H1 (cell line): ENCODE data around the gene CRAT. TPM values are rescaled to one million over a fixed set of nuclear protein-coding genes. Genes with fewer than 3 reads are reported as not detected.

ENCODE experiments used
- CTCF ChIA-PET: fragments of 300-600 bp; sonication (Branson Sonifier 250); formaldehyde crosslinking; loops from one replicate; lab custom pipeline; 2021; ENCODE audit not compliant: partially characterized antibody; lab: Charles Lee
- POLR2A ChIA-PET: fragments of 300-600 bp; sonication (Branson Sonifier 250); formaldehyde crosslinking; loops from one replicate; lab custom pipeline; 2021; ENCODE audit warnings: inconsistent platforms; ENCODE audit not compliant: partially characterized antibody; lab: Charles Lee
- DNase-seq, 2 experiments: peaks; one replicate each; pipeline versions ENCODE4 v3.0.0 to v3.0.0-alpha.2; 2010 to 2022; ENCODE audit warnings: low spot score in 2 of 2, low read depth in 1 of 2, mixed read lengths in 1 of 2
- FAIRE-seq: peaks from 2 replicates; lab custom pipeline; 2011; peaks lifted over from hg19 to GRCh38; lab: Jason Lieb, UNC
- H2AFZ ChIP-seq: 2 replicates; pipeline ENCODE4 v1.8.1; 2012; ENCODE audit warnings: low read length, inconsistent platforms
- H2AK5ac ChIP-seq: 2 replicates; pipeline ENCODE4 v1.6.1; 2013; ENCODE audit warnings: low read depth, low read length
- H2BK120ac ChIP-seq: replicated peaks from 2 replicates; pipeline ENCODE3; 2013; ENCODE audit warnings: low read depth, low read length, inconsistent platforms
- H2BK12ac ChIP-seq: 2 replicates; pipeline ENCODE4 v1.6.1; 2013; ENCODE audit warnings: low read depth, low read length
- H2BK15ac ChIP-seq: 2 replicates; pipeline ENCODE4 v1.6.1; 2013; ENCODE audit warnings: low read length
- H2BK20ac ChIP-seq: 2 replicates; pipeline ENCODE4 v1.6.1; 2013; ENCODE audit warnings: low read length
- H2BK5ac ChIP-seq: 2 replicates; pipeline ENCODE4 v1.6.1; 2013; ENCODE audit warnings: low read depth, low read length
- H3K14ac ChIP-seq: 2 replicates; pipeline ENCODE4 v1.6.1; 2013; ENCODE audit warnings: inconsistent platforms; ENCODE audit not compliant: insufficient read length
- H3K18ac ChIP-seq: 2 replicates; pipeline ENCODE4 v1.6.1; 2013; ENCODE audit warnings: low read length; ENCODE audit errors: extremely low read depth
- H3K23ac ChIP-seq: 2 replicates; pipeline ENCODE4 v1.6.1; 2013; ENCODE audit warnings: inconsistent platforms; ENCODE audit not compliant: insufficient read length
- H3K23me2 ChIP-seq: 2 replicates; pipeline ENCODE4 v1.6.1; 2013; ENCODE audit warnings: low read depth, low read length
- H3K27ac ChIP-seq: 2 replicates; pipeline ENCODE4 v1.6.1; 2011; ENCODE audit warnings: low read depth, low read length, inconsistent platforms
- H3K27me3 ChIP-seq, 4 experiments: replicated peaks in 1 of 4; 1 replicate in 1 of 4; 2 replicates in 3 of 4; pipeline versions ENCODE4 v1.6.1 to v1.8.1; 2011 to 2013; ENCODE audit warnings: low read length in 3 of 4, mild to moderate bottlenecking in 3 of 4, inconsistent platforms in 2 of 4, mixed read lengths in 2 of 4, moderate library complexity in 1 of 4; ENCODE audit not compliant: control insufficient read depth in 3 of 4, insufficient read depth in 3 of 4; ENCODE audit errors: extremely low read depth in 1 of 4
- H3K36me3 ChIP-seq, 4 experiments: 2 replicates each; pipeline versions ENCODE4 v1.6.1 to v1.8.1; 2011 to 2013; ENCODE audit warnings: mild to moderate bottlenecking in 4 of 4, low read length in 3 of 4, moderate library complexity in 2 of 4, control low read depth in 1 of 4, inconsistent platforms in 1 of 4; ENCODE audit not compliant: insufficient read depth in 4 of 4, control insufficient read depth in 2 of 4
- H3K4ac ChIP-seq: replicated peaks from 2 replicates; pipeline ENCODE3; 2013; ENCODE audit warnings: low read length, low read depth, mixed read lengths, inconsistent platforms; ENCODE audit not compliant: insufficient read length
- H3K4me1 ChIP-seq, 4 experiments: replicated peaks in 1 of 4; 1 replicate in 1 of 4; 2 replicates in 3 of 4; pipeline versions ENCODE4 v1.6.1 to v1.8.1; 2011 to 2013; ENCODE audit warnings: low read length in 3 of 4, inconsistent platforms in 2 of 4, mixed read lengths in 1 of 4; ENCODE audit not compliant: insufficient read depth in 4 of 4, control insufficient read depth in 3 of 4
- H3K4me2 ChIP-seq, 2 experiments: 2 replicates each; pipeline versions ENCODE4 v1.6.1 to v1.8.1; 2011 to 2013; ENCODE audit warnings: low read depth in 2 of 2, low read length in 2 of 2, control low read depth in 1 of 2, inconsistent platforms in 1 of 2, mild to moderate bottlenecking in 1 of 2; ENCODE audit not compliant: insufficient read depth in 1 of 2
- H3K4me3 ChIP-seq, 4 experiments: fragments of 200-600, 300-600 bp in 1 of 4; sonication (generic), shearing (Covaris generic), sonication (Bioruptor Twin) in 1 of 4; 2 replicates each; pipeline versions ENCODE4 v1.5.1 to v1.8.1; 2011 to 2016; ENCODE audit warnings: low read length in 4 of 4, low read depth in 3 of 4, control low read depth in 2 of 4, inconsistent platforms in 2 of 4, mild to moderate bottlenecking in 2 of 4, mixed read lengths in 1 of 4, moderate library complexity in 1 of 4; ENCODE audit not compliant: insufficient read depth in 2 of 4; ENCODE audit errors: extremely low read depth in 1 of 4
- H3K56ac ChIP-seq: replicated peaks from 2 replicates; pipeline ENCODE3; 2013; ENCODE audit warnings: low read depth, mild to moderate bottlenecking, mixed read lengths, low read length, inconsistent platforms; ENCODE audit not compliant: insufficient read length
- H3K79me1 ChIP-seq: 2 replicates; pipeline ENCODE4 v1.6.1; 2013; ENCODE audit warnings: low read depth, low read length, control low read depth
- H3K79me2 ChIP-seq, 2 experiments: 2 replicates each; pipeline versions ENCODE4 v1.6.1 to v1.8.1; 2012 to 2013; ENCODE audit warnings: low read length in 2 of 2, mild to moderate bottlenecking in 2 of 2, inconsistent platforms in 1 of 2; ENCODE audit not compliant: insufficient read depth in 2 of 2, control insufficient read depth in 1 of 2
- H3K9ac ChIP-seq, 4 experiments: replicated peaks in 1 of 4; 1 replicate in 1 of 4; 2 replicates in 3 of 4; pipeline versions ENCODE4 v1.6.1 to v1.8.1; 2011 to 2013; ENCODE audit warnings: low read depth in 3 of 4, low read length in 3 of 4, control low read depth in 2 of 4, mild to moderate bottlenecking in 2 of 4, moderate library complexity in 2 of 4, inconsistent platforms in 1 of 4; ENCODE audit errors: extremely low read depth in 1 of 4
- H3K9me3 ChIP-seq, 2 experiments: 2 replicates each; pipeline versions ENCODE4 v1.6.1 to v1.8.1; 2012 to 2013; ENCODE audit warnings: mild to moderate bottlenecking in 2 of 2, moderate library complexity in 2 of 2, control low read depth in 1 of 2, inconsistent platforms in 1 of 2, low read depth in 1 of 2, low read length in 1 of 2, mixed read lengths in 1 of 2; ENCODE audit not compliant: insufficient read depth in 2 of 2
- H4K20me1 ChIP-seq, 2 experiments: replicated peaks in 1 of 2; 2 replicates each; pipeline versions ENCODE3 to v1.8.1; 2011 to 2013; ENCODE audit warnings: inconsistent platforms in 2 of 2, low read length in 2 of 2, mild to moderate bottlenecking in 1 of 2; ENCODE audit not compliant: insufficient read depth in 2 of 2, control insufficient read depth in 1 of 2
- H4K5ac ChIP-seq: 2 replicates; pipeline ENCODE4 v1.6.1; 2013; ENCODE audit warnings: low read length, low read depth, mixed read lengths, inconsistent platforms; ENCODE audit not compliant: insufficient read length
- H4K8ac ChIP-seq: 2 replicates; pipeline ENCODE4 v1.8.0; 2013; ENCODE audit warnings: mild to moderate bottlenecking, moderate library complexity, low read length, inconsistent platforms; ENCODE audit not compliant: insufficient read depth; ENCODE audit errors: extremely low read depth
- H4K91ac ChIP-seq: replicated peaks from 2 replicates; pipeline ENCODE3; 2013; ENCODE audit warnings: low read length, mixed read lengths, inconsistent platforms; ENCODE audit not compliant: insufficient read length
- EGR1 ChIP-seq: IDR thresholded peaks from 2 replicates; pipeline ENCODE4 v1.6.1; 2011; ENCODE audit warnings: low read depth, low read length, borderline replicate concordance
- HDAC2 ChIP-seq, 2 experiments: fragments of 300-600 bp in 1 of 2; sonication (generic) in 1 of 2; IDR thresholded peaks; 2 replicates each; pipeline ENCODE4 v1.6.1; 2011 to 2012; ENCODE audit warnings: low read depth in 2 of 2, low read length in 2 of 2, mild to moderate bottlenecking in 2 of 2, moderate library complexity in 2 of 2, borderline replicate concordance in 1 of 2, inconsistent platforms in 1 of 2
- KDM5A ChIP-seq: fragments of 200-600 bp; IDR thresholded peaks from 2 replicates; pipeline ENCODE4 v1.7.1; 2012; ENCODE audit warnings: mild to moderate bottlenecking, low read length, inconsistent platforms, mixed read lengths
- RAD21 ChIP-seq, 2 experiments: IDR thresholded peaks in 1 of 2; conservative IDR thresholded peaks in 1 of 2; 2 replicates each; pipeline ENCODE4 v1.6.1; 2011; ENCODE audit warnings: low read depth in 2 of 2, low read length in 2 of 2, improper control_type of control experiment in 1 of 2, inconsistent platforms in 1 of 2, mild to moderate bottlenecking in 1 of 2, moderate library complexity in 1 of 2
- SP1 ChIP-seq: IDR thresholded peaks from 2 replicates; pipeline ENCODE4 v1.6.1; 2011; ENCODE audit warnings: low read depth, low read length
- TEAD4 ChIP-seq: IDR thresholded peaks from 2 replicates; pipeline ENCODE4 v1.6.1; 2012; ENCODE audit warnings: low read depth, low read length, inconsistent platforms, mixed read lengths
- WGBS, 2 experiments: shearing (Covaris generic) in 1 of 2; methylation state at CpG; one replicate each; pipeline versions ENCODE4 v1.1.6 to v1.1.7; 2013 to 2015; ENCODE audit warnings: low lambda C conversion rate in 2 of 2, mixed read lengths in 2 of 2, inconsistent platforms in 1 of 2, low coverage in 1 of 2, missing lambda C conversion rate in 1 of 2; ENCODE audit not compliant: insufficient replicate concordance in 2 of 2, insufficient coverage in 1 of 2, insufficient read length in 1 of 2; ENCODE audit errors: extremely low coverage in 1 of 2, missing lambda C conversion rate in 1 of 2; 5-methylcytosine and 5-hydroxymethylcytosine counted together
- polyA plus RNA-seq, 7 experiments: library from polyadenylated mRNA; depleted of rRNA in 3 of 7; stranded (reverse) in 5 of 7; unstranded in 2 of 7; fragments of >200 nt in 5 of 7; fragments of 200-250 nt in 2 of 7; gene quantifications; 1 replicate in 5 of 7; 2 replicates in 1 of 7; 4 replicates in 1 of 7; pipeline versions ENCODE4 v1.2.1 to v1.2.3, GENCODE V29; 2011 to 2013; ENCODE audit warnings: missing spikeins in 2 of 7, mixed read lengths in 2 of 7
- total RNA-seq: library from RNA; stranded (reverse); fragmentation: NEBNext Ultra II Directional; extraction: Animal tissue kit (Norgen Biotek cat#: 25700); gene quantifications from 2 replicates; pipeline ENCODE4 v1.2.1, GENCODE V29; 2021

Gene CRAT
- total and polyA plus RNA-seq, 2 of the 8 experiments (the other 6 are each of a cell fraction or from before 2014, with no cell fraction given) = 8.2 to 17.3 TPM

DNA sequence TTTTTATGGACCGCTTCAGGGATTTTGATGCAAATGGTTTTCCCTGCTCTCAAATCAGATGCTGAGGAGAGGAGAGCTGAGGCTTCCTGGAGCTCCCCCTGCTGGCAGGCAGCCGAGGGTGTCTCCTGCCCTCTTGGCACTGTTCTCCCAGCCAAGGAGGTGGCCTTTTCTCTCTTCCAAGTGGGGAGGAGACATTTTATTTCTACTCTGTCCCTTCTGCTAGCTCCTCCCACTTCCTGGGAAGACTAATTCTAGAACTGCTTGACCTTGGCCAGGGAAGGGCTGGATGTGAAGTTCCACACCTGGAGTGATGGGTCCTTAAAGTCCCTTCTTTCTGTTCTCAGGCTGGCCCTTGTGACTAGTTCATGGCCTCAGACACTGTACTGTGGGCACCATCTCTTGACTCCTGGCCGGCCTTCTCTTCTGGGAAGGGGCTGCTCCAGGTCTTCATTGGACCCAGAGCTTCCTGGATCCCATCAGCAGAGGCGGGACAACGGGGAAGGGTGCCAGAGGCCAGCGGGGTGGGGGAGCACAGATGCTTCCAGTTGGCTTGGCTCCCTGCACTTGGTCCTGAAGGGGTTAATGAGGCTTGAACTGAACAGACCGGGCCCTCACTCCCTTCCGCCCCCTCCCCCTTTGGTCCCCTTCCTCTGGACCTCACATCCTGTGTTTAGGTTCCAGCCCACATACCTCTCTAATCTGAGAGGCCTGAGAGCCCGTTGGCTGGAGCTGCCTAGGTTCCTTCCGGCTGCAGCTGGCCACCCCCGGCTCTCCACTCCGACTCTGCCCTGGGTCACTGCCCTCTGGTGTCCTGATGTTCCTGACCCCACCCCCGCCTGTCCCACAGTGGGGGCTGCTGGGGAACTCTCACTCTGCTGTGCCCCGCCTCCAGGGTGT is 32.7 kb upstream of the CRAT start:
- H2AK5ac ChIP-seq = no peak overlapping the region
- peak overlapping the region; percentile 43; the same call in 1 of the 2 replicates for H3K27ac ChIP-seq
- 52% methylated on average over 9 of the region's 14 CpGs; no CpG with 5 or more reads in 1 of the 2 experiments for WGBS, 2 experiments
- H2BK12ac ChIP-seq = peak overlapping the region; percentile 18; the same call in 1 of the 2 replicates
- no peak overlapping the region for H2BK20ac ChIP-seq
- FAIRE-seq = peak; percentile 13
- H3K4me1 ChIP-seq = peaks cover 37 to 58% (median 49%) of the 10 kb centered on the region in 4 experiments
- no peak overlapping the region for H3K23ac ChIP-seq
- peak overlapping the region; percentile 20; the same call in 1 of the 2 replicates for H3K18ac ChIP-seq
- no peak overlapping the region for H2AFZ ChIP-seq
- H4K8ac ChIP-seq = no peak overlapping the region; the same call in 1 of the 2 replicates
- H3K79me1 ChIP-seq = peaks cover 12% of the 10 kb centered on the region; the same call in 1 of the 2 replicates
- no peak overlapping the region for H3K9ac ChIP-seq
- H4K91ac ChIP-seq = peak overlapping the region; percentile 49
- peak in 1 of 2 experiments; percentile 90 for DNase-seq
- peaks cover 11% of the 10 kb centered on the region; the same call in 1 of the 2 replicates for H3K23me2 ChIP-seq
- H2BK120ac ChIP-seq = no peak overlapping the region
- peaks cover 2 to 5% of the 10 kb centered on the region in 2 experiments for H4K20me1 ChIP-seq
- H3K27me3 ChIP-seq = no peaks in the 10 kb centered on the region
- ChIA-PET CTCF (interaction anchor here (0.5 to 36.8 kb wide), 51 partner anchors 11 to 666 kb away, joined by 3 to 831 read pairs (median 4); partner anchors contain the start of genes C9orf50, IER5L and NTMT1), POLR2A (interaction anchor here (0.6 to 4.7 kb wide), 20 partner anchors 9 to 481 kb away, joined by 3 to 37 read pairs (median 4); partner anchors contain the start of genes IER5L and PTPA)
- no peak overlapping the region for H3K56ac ChIP-seq
- H2BK15ac ChIP-seq = 0 out of 2 replicates have a peak overlapping the region, but pooled peaks have one; percentile 3
- H3K79me2 ChIP-seq = peaks cover 2 to 11% of the 10 kb centered on the region in 2 experiments; a peak in 2 of 4 replicates
- H3K36me3 ChIP-seq = peaks cover 0 to 17% (median 4%) of the 10 kb centered on the region in 4 experiments; a peak in 3 of 8 replicates
- H3K4me2 ChIP-seq = peak overlapping the region; percentile 48 to 90; a peak in 3 of 4 replicates
- H3K4ac ChIP-seq = peak overlapping the region; percentile 48
- peak overlapping the region; percentile 6 for H4K5ac ChIP-seq
- H3K9me3 ChIP-seq = no peaks in the 10 kb centered on the region
- no peak overlapping the region for H3K14ac ChIP-seq
- peak overlapping the region; percentile 50 for H2BK5ac ChIP-seq
- peak overlapping the region in 1 of 4 experiments; percentile 30; a peak in 1 of 8 replicates for H3K4me3 ChIP-seq
- TF ChIP-seq KDM5A = no peak
- peak; percentile 59 for TF ChIP-seq TEAD4
- no peak for TF ChIP-seq HDAC2 (IDR thresholded peaks at IDR 0.05; ENCODE audit: borderline replicate concordance in 1 of 2, low read depth in 2 of 2, low read length in 2 of 2)
- TF ChIP-seq SP1 = 0 out of 2 replicates have a peak, but pooled peaks have one; percentile 39
- TF ChIP-seq EGR1 = no peak
- peak; percentile 43 to 62 for TF ChIP-seq RAD21 (IDR thresholded peaks at IDR 0.05 in 1 of 2, conservative IDR thresholded peaks at IDR 0.05 in 1 of 2; ENCODE audit: low read depth in 2 of 2, low read length in 2 of 2)
